ENCODE measurements around the gene DDO.

- TF ChIP-seq, protein P1, sequence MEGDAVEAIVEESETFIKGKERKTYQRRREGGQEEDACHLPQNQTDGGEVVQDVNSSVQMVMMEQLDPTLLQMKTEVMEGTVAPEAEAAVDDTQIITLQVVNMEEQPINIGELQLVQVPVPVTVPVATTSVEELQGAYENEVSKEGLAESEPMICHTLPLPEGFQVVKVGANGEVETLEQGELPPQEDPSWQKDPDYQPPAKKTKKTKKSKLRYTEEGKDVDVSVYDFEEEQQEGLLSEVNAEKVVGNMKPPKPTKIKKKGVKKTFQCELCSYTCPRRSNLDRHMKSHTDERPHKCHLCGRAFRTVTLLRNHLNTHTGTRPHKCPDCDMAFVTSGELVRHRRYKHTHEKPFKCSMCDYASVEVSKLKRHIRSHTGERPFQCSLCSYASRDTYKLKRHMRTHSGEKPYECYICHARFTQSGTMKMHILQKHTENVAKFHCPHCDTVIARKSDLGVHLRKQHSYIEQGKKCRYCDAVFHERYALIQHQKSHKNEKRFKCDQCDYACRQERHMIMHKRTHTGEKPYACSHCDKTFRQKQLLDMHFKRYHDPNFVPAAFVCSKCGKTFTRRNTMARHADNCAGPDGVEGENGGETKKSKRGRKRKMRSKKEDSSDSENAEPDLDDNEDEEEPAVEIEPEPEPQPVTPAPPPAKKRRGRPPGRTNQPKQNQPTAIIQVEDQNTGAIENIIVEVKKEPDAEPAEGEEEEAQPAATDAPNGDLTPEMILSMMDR (IDR thresholded peaks at IDR 0.05), result no peak
- TF ChIP-seq EP300 (IDR thresholded peaks at IDR 0.05), result no peak
Measured at GRCh38 chr6:110360676-110361075, 54.7 kb downstream of the DDO start.
